Duodenal mucosa (tissue), 2 donors: ENCODE results near the gene INAFM1.

Source experiments
- H3K27ac ChIP-seq: one replicate; pipeline ENCODE4 v1.7.0; 2013; ENCODE audit warnings: low read depth, low read length
- H3K27me3 ChIP-seq, 2 donors: one replicate each; pipeline ENCODE4 v1.7.0; 2013; ENCODE audit warnings: low read length in 2 of 2, control low read depth in 1 of 2; ENCODE audit not compliant: insufficient read depth in 2 of 2, control insufficient read depth in 1 of 2
- H3K36me3 ChIP-seq, 2 donors: one replicate each; pipeline ENCODE4 v1.7.0; 2013; ENCODE audit warnings: low read length in 2 of 2, control low read depth in 1 of 2; ENCODE audit not compliant: insufficient read depth in 2 of 2, control insufficient read depth in 1 of 2
- H3K4me1 ChIP-seq, 2 donors: one replicate each; pipeline ENCODE4 v1.7.0; 2013; ENCODE audit warnings: low read length in 2 of 2, control low read depth in 1 of 2; ENCODE audit not compliant: insufficient read depth in 2 of 2, control insufficient read depth in 1 of 2
- H3K4me3 ChIP-seq, 2 donors: one replicate each; pipeline ENCODE4 v1.7.0; 2013; ENCODE audit warnings: low read length in 2 of 2, low read depth in 1 of 2
- H3K9ac ChIP-seq, 2 donors: one replicate each; pipeline ENCODE4 v1.7.0; 2013; ENCODE audit warnings: low read length in 2 of 2, low read depth in 1 of 2
- H3K9me3 ChIP-seq, 2 donors: one replicate each; pipeline ENCODE4 v1.7.0; 2013; ENCODE audit warnings: low read length in 2 of 2, control low read depth in 1 of 2; ENCODE audit not compliant: control insufficient read depth in 1 of 2

Gene INAFM1

DNA sequence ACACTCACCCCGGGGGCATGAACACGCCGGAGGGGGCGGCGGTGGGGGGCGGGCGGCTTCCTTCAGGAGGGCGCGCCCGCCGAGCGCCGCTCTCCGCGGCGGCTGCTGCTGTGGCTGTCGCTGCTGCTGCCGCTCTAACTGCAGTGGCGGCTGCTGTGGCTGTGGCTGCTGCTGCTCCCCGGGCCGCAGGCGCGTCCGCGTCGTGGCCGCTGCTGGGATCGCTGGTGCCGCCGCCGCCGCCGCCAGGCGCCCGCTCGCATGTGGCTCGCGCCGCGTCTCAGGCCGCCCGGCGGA is 43.8 kb upstream of the INAFM1 start, which contains the start of gene BBC3:
BBC3 (minus strand) TSS at position 279 of the 294 bp plus-strand sequence. CDS start 2,768 bp downstream, outside the sequence.
- H3K27ac ChIP-seq = peak within 1 kb of the TSS; percentile 74
- H3K36me3 ChIP-seq = no peaks in the 10 kb centered on the region
- H3K9ac ChIP-seq = peak within 1 kb of the TSS; percentile 78 to 84
- H3K4me1 ChIP-seq = peaks cover 30 to 52% of the 10 kb centered on the region in 2 donors
- H3K9me3 ChIP-seq = no peaks in the 10 kb centered on the region
- peak within 1 kb of the TSS; percentile 72 to 79 for H3K4me3 ChIP-seq
- peaks cover 8 to 13% of the 10 kb centered on the region in 2 donors for H3K27me3 ChIP-seq

DNA sequence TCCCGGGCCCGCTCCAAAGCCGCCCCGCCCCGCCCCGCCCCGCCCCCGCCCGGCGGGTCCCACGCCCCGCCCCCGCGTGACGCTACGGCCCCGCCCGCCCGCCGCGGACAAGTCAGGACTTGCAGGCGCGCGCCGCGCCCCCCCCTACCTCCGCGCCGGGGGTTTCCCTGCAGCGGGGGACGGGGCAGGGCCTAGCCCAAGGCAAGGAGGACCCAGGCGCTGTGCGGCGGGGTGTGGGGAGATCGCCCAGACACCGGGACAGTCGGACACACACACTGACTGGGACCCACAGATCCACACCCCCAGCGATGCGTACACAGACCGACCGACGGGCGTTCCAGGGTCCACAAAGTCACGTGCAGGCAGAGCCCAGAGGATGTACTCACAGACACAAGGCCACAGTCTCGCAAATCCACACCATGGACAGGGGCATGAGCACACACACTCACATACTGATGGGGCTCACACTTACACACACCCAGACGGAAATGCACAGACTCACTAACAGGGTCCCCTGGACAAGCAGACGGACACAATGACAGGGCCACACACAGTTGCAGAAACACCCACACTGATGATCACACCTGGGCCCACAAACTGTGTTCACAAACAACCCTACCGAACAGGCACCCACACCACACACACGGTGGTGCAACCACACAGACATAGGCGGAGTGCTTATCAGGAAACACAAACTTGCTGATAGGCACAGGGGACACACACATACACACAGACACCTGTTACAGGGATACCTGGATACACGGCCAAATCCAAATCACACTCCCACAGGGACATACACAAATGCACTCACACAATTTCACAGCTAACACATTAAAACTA is 43.2 kb upstream of the INAFM1 start:
- H3K27me3 ChIP-seq = peaks cover 8 to 13% of the 10 kb centered on the region in 2 donors
- H3K9me3 ChIP-seq = no peaks in the 10 kb centered on the region
- H3K4me3 ChIP-seq = peak overlapping the region; percentile 72 to 79
- peak overlapping the region; percentile 78 to 84 for H3K9ac ChIP-seq
- peak overlapping the region; percentile 74 for H3K27ac ChIP-seq
- no peaks in the 10 kb centered on the region for H3K36me3 ChIP-seq
- H3K4me1 ChIP-seq = peaks cover 30 to 52% of the 10 kb centered on the region in 2 donors

DNA sequence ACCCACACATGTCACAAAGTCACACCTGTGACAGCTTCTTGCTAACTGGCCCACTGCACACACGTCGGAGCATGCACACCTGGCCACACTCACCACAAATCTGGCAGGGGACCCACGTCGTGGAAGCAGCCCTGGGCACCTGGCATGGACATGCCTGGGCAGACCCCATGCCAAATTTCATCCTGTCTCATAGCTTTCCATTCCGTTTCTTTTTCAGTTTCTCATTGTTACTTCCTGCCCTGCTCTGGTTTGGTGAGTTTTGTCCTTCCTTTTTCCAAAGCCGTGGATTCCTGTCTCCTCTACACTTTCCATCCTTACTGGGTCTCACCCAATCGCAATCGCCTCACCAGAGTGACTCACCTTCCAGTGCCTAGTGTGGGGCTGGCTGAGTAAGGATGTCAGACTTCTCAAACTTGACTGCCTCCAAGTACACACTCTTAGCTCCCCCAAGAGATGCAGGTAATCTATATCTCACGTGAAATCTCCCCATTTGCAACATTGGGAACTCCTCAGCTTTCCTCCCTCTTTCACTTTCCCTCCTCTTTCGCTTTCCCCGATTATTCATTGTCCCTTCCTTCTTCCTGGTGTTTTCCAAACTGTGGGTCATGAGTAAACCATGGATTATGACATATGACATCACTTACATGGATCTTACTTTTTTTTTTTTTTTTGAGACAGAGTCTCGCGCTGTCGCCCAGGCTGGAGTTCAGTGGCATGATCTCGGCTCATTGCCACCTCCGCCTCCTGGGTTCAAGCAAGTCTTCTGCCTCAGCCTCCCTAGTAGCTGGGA is 42.1 kb upstream of the INAFM1 start:
- Histone ChIP-seq H3K27me3 (peaks cover 8 to 13% of the 10 kb centered on the region in 2 donors), H3K4me1 (peaks cover 19 to 40% of the 10 kb centered on the region in 2 donors), H3K27ac (no peak overlapping the region), H3K4me3 (peak overlapping the region; percentile 14 to 57), H3K9me3 (no peaks in the 10 kb centered on the region), H3K9ac (peak overlapping the region; percentile 4 to 14), H3K36me3 (no peaks in the 10 kb centered on the region)

DNA sequence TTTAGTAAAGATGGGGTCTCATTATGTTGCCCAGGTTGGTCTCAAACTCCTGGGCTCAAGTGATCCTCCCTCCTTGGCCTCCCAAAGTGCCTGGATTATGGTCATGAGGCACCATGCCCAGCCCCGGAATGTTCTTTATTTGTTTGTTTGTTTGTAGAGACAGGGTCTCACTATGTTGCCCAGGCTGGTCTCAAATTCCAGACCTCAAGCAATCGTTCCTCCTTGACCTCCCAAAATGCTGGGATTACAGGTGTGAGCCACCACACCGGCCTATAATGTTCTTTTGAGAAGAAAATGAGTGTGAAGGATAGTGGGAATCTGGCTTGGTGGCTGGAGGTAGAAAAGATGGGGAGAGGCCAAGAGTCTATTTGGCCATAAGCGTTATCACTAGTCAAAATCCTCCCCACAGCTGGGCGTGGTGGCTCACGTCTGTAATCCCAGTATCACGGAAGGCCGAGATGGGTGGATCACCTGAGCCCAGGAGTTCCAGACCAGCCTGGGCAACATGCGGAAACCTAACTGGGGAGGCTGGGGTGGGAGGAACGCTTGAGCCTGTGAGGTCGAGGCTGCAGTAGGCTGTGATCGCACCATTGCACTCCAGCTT is 38.5 kb upstream of the INAFM1 start:
- Histone ChIP-seq H3K9me3 (no peaks in the 10 kb centered on the region), H3K9ac (no peak overlapping the region), H3K27ac (no peak overlapping the region), H3K4me1 (peaks cover 16 to 30% of the 10 kb centered on the region in 2 donors), H3K27me3 (peaks cover 18 to 20% of the 10 kb centered on the region in 2 donors), H3K36me3 (no peaks in the 10 kb centered on the region), H3K4me3 (no peak overlapping the region)

DNA sequence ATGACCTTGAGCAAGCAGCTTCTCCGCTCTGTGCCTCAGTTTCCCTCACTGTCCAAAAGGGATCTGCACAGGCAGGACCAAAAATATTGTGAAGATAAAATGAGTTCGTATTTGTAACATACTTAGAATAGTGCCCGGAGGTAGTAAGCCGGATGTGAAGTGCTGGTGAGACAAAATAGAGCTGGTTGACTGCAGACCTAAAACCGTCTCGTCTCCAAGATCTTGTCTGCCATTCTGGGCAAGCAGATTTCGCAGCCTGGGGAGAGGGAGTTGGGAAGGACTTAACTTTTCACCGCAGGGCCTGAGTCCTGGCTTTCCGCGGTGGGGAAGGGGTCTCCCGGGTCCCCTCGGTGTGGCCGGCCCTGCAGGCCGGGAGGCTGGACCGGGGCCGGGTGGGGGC is 35.5 kb upstream of the INAFM1 start:
- no peak overlapping the region for H3K9ac ChIP-seq
- H3K9me3 ChIP-seq = no peaks in the 10 kb centered on the region
- peaks cover 30 to 32% of the 10 kb centered on the region in 2 donors for H3K27me3 ChIP-seq
- H3K27ac ChIP-seq = no peak overlapping the region
- H3K4me1 ChIP-seq = peaks cover 22 to 32% of the 10 kb centered on the region in 2 donors
- H3K4me3 ChIP-seq = no peak overlapping the region
- no peaks in the 10 kb centered on the region for H3K36me3 ChIP-seq

DNA sequence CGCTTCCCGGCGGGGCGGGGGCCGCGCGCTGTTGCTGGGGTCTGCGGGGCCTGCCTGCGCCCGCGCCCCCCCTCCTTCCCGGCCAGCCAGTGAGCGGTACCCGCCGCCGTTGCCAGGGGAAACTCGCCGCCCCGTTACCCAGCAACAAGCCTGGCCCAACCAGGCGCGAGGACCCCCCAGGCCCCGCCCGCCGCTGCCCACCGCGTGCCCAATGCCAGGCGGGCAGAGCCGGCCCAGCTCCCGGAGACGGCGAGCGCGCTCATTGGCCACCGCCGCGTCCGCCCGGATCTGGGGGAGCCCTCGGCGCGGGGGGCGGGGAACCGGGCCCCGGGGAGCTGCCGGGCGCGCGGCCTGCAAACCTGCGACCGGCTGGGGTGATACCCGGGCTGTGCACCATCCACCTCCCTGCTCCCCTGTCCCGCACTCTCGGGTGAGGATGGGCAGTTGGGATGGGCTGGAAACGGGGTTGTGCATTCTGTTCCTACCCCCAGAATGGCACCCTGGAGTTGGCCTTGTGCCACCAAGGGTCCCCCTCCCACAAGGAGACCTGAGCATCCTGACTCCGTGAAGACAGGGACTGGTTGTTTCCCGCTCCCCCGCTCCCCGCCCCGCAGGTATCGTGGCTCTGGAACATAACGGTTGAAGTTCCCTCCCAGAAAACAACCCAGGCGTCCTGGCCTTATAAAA is 34.9 kb upstream of the INAFM1 start:
- Histone ChIP-seq H3K9me3 (no peaks in the 10 kb centered on the region), H3K4me1 (peaks cover 22 to 37% of the 10 kb centered on the region in 2 donors), H3K27ac (no peak overlapping the region), H3K9ac (peak overlapping the region in 1 of 2 donors; percentile 18), H3K36me3 (no peaks in the 10 kb centered on the region), H3K4me3 (no peak overlapping the region), H3K27me3 (peaks cover 30 to 32% of the 10 kb centered on the region in 2 donors)

DNA sequence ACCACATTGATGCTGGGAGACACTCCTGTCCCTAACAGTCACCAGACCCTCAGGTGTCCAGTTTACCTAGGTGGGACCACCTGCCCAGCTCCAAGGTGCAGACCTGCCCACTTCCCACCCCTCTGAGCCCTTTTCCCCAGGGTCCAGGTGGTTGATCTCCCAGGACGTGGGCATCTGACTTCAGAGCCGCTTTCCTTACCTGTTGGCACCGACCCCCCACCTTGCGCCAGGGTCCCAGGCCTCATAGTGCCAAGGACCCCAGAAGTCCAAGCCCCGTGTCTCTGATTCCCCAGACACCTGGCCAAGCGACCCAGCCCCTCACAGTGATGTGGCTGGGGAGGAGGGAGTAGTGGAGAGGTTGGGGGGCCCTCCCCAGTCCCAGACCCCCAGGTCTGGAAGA is 34.1 kb upstream of the INAFM1 start:
- Histone ChIP-seq H3K27me3 (peaks cover 30 to 32% of the 10 kb centered on the region in 2 donors), H3K4me3 (no peak overlapping the region), H3K4me1 (peaks cover 22 to 38% of the 10 kb centered on the region in 2 donors), H3K9ac (peak overlapping the region in 1 of 2 donors; percentile 18), H3K27ac (no peak overlapping the region), H3K9me3 (no peaks in the 10 kb centered on the region), H3K36me3 (no peaks in the 10 kb centered on the region)

DNA sequence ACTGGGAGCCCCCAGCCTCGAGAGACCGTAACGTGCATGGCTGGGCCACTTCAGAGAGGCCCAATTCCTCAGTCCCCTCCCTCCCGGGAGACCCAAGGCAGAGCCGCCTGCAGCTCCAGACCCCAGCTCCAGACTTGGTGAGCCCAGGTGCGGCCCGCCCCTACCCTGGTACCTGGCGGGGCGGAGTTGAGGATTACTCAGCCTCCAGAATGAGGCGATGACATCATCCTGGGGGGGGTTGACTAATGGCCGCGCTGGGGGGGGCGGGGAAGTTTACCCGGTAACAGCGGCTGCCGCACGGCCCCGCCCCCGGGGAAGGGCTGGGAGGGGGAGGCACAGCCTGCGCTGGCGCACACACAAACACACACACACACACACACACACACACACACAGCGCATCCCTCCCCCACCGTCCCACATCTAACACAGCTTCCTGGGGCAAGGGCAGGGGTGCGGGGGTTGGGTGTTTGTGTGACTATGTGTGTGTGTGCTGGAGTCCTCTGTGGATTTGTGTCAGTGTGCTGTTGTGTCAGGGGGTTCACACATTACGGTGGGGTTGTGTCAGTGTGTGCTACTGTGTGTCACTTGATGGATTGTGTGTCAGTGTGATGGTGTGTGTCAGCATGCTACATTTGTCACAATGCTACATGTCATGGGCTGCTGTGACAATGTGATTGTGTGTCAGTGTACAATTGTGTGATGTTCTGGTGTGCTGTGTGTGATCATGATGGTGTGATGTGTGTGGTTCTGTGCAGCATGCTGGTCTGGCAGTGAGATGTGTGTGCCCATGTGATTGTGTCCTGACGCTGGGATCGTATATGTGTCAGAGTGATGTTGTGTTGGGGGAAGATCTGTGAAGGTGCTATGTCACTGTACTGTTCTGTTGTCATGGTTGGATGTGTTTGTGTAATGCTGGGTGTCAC is 33.4 kb upstream of the INAFM1 start:
- Histone ChIP-seq H3K9me3 (no peaks in the 10 kb centered on the region), H3K4me1 (peaks cover 22 to 38% of the 10 kb centered on the region in 2 donors), H3K36me3 (no peaks in the 10 kb centered on the region), H3K4me3 (peak overlapping the region in 1 of 2 donors; percentile 23), H3K27me3 (peaks cover 30 to 32% of the 10 kb centered on the region in 2 donors), H3K9ac (peak overlapping the region in 1 of 2 donors; percentile 6), H3K27ac (no peak overlapping the region)
